OCI-LY3 (cell line): Measurements from ENCODE around the gene KCNMA1.

Experiments
- EZH2phosphoT487 ChIP-seq: fragments of 200-600 bp; shearing (Covaris generic); IDR thresholded peaks from 2 replicates; pipeline ENCODE4 v1.6.1; 2018; ENCODE audit warnings: antibody characterized with exemption, mixed run types, low read depth
- TF ChIP-seq, protein P1 (sequence below): fragments of 200-600, 300-600 bp; sonication (generic); IDR thresholded peaks from 2 replicates; pipeline ENCODE4 v1.5.1; 2014; ENCODE audit warnings: antibody characterized with exemption, low read length, low read depth

DNA sequence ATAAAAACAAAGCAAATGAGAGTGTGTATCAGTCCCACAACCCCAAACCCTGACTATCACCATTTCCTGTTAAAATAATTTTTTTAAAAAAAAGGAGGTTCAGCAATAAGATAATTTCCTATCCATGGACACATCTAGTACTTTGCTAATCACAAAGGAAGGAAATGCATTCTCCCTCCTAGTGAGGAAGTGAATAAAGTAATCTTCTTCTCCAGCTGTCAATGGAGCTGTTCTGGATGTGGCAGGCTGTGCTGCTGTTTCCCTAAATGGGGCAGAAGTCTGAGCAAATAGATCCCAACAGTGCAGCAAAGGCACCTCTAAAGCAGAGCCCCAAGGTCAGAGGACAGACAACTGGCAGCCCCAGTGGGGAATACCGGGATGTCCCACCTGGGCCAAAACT is 540.0 kb downstream of the KCNMA1 start:
- TF ChIP-seq, protein P1, sequence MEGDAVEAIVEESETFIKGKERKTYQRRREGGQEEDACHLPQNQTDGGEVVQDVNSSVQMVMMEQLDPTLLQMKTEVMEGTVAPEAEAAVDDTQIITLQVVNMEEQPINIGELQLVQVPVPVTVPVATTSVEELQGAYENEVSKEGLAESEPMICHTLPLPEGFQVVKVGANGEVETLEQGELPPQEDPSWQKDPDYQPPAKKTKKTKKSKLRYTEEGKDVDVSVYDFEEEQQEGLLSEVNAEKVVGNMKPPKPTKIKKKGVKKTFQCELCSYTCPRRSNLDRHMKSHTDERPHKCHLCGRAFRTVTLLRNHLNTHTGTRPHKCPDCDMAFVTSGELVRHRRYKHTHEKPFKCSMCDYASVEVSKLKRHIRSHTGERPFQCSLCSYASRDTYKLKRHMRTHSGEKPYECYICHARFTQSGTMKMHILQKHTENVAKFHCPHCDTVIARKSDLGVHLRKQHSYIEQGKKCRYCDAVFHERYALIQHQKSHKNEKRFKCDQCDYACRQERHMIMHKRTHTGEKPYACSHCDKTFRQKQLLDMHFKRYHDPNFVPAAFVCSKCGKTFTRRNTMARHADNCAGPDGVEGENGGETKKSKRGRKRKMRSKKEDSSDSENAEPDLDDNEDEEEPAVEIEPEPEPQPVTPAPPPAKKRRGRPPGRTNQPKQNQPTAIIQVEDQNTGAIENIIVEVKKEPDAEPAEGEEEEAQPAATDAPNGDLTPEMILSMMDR, result no peak
- no peak for TF ChIP-seq EZH2phosphoT487
